Cardiac septum (tissue), 1 donor: ENCODE measurements around the gene DDX23. TPM values are rescaled to one million over a fixed set of nuclear protein-coding genes. Genes with fewer than 3 reads are reported as not detected.

ENCODE experiments used
- DNase-seq: peaks from one replicate; pipeline ENCODE4 v3.0.0-alpha.2; 2020; ENCODE audit warnings: low spot score
- intact Hi-C: fragments of 100-400 bp; cut with DNase I; formaldehyde crosslinking; loops from one replicate; pipeline ENCODE4 v1.14.0; 2022
- total RNA-seq: library from RNA; stranded (reverse); fragmentation: NEBNext Ultra II Directional; extraction: Animal tissue kit (Norgen Biotek cat#: 25700); gene quantifications from one replicate; pipeline ENCODE4 v1.2.1, GENCODE V29; 2021
- donor health status: DM: no; HTN: no; CAD: no.

DDX23 gene
- total RNA-seq, 1 donor from 2014 or later = 33.3 TPM

- intact Hi-C loops = no loop called here
- no peak for DNase-seq
Measured at GRCh38 chr12:48811437-48812090, 40.4 kb downstream of the DDX23 start.

GRCh38 chr12:48810903-48811431, 41.0 kb downstream of the DDX23 start:
- no peak for DNase-seq
- intact Hi-C loops = no loop called here

- DNase-seq = no peak
- intact Hi-C loops = no loop called here
Measured at GRCh38 chr12:48807981-48808380, 44.0 kb downstream of the DDX23 start.

GRCh38 chr12:48803675-48804074, 48.3 kb downstream of the DDX23 start:
- intact Hi-C loops = no loop called here
- no peak for DNase-seq

- intact Hi-C loops = no loop called here
Measured at GRCh38 chr12:48800971-48801370, 51.0 kb downstream of the DDX23 start.

GRCh38 chr12:48800457-48800856, 51.5 kb downstream of the DDX23 start:
- intact Hi-C loops = no loop called here
- no peak for DNase-seq

More at GRCh38 chr12:48800971-48801370, 51.0 kb downstream of the DDX23 start:
- no peak for DNase-seq

- intact Hi-C loops = no loop called here
- no peak for DNase-seq
Measured at GRCh38 chr12:48796976-48797375, 55.0 kb downstream of the DDX23 start.

GRCh38 chr12:48795550-48796455, 56.2 kb downstream of the DDX23 start:
- no peak for DNase-seq
- intact Hi-C loops = loop anchor here (1.0 kb wide), 1 partner anchor 43 kb away; no protein-coding TSS in a partner anchor

- intact Hi-C loops = loop anchor here (1.0 kb wide), 1 partner anchor 42 kb away; no protein-coding TSS in a partner anchor
- DNase-seq = no peak
Measured at GRCh38 chr12:48794870-48795269, 57.1 kb downstream of the DDX23 start.

GRCh38 chr12:48793696-48794095, 58.3 kb downstream of the DDX23 start:
- DNase-seq = no peak
- intact Hi-C loops = no loop called here

GRCh38 chr12:48789858-48790326, 62.1 kb downstream of the DDX23 start:
- intact Hi-C loops = loop anchor here (2.0 kb wide), 1 partner anchor 73 kb away; the partner anchor contains the start of gene CCNT1

GRCh38 chr12:48788854-48789775, 62.8 kb downstream of the DDX23 start, which contains the start of gene ADCY6:
Gene ADCY6 (minus strand): TSS chr12:48789089. CDS start chr12:48783434, 5,655 bp downstream.
- intact Hi-C loops = loop anchor here (2.0 kb wide), 1 partner anchor 72 kb away; the partner anchor contains the start of gene CCNT1
- DNase-seq = peak; percentile 91

More at GRCh38 chr12:48789858-48790326, 62.1 kb downstream of the DDX23 start:
- no peak for DNase-seq

- no peak for DNase-seq
- intact Hi-C loops = loop anchor here (2.0 kb wide), 1 partner anchor 72 kb away; the partner anchor contains the start of gene CCNT1
Measured at GRCh38 chr12:48788524-48788853, 63.5 kb downstream of the DDX23 start.

GRCh38 chr12:48787791-48788523, 64.0 kb downstream of the DDX23 start:
- no peak for DNase-seq
- intact Hi-C loops = loop anchor here (1.0 to 2.0 kb wide), 2 partner anchors 9 to 71 kb away; partner anchors contain the start of gene CCNT1

GRCh38 chr12:48786591-48787544, 65.1 kb downstream of the DDX23 start:
- intact Hi-C loops = loop anchor here (1.0 kb wide), 1 partner anchor 8 kb away; no protein-coding TSS in a partner anchor
- DNase-seq = peak; percentile 81

GRCh38 chr12:48783432-48783831, 68.5 kb downstream of the DDX23 start:
- no peak for DNase-seq
- intact Hi-C loops = no loop called here
